HEK293T (cell line): Measurements from ENCODE around the gene ABCA4.
"Not testable (repeated sequence)": the region's sequence is repeated elsewhere in the genome, so short reads cannot be mapped to it uniquely, and the experiment has no call there.

ENCODE experiments used
- ARNT ChIP-seq: fragments of 450-650 bp; IDR thresholded peaks from 2 replicates; pipeline ENCODE4 v1.6.1; 2017; ENCODE audit warnings: mild to moderate bottlenecking
- BHLHE40 ChIP-seq: fragments of 450-650 bp; IDR thresholded peaks from 2 replicates; pipeline ENCODE4 v1.6.1; 2016; ENCODE audit warnings: mild to moderate bottlenecking, moderate library complexity, borderline replicate concordance
- FOXA1 ChIP-seq: fragments of 450-650 bp; IDR thresholded peaks from 2 replicates; pipeline ENCODE4 v1.6.1; 2016; ENCODE audit warnings: mild to moderate bottlenecking
- FOXK2 ChIP-seq: fragments of 450-650 bp; IDR thresholded peaks from 2 replicates; pipeline ENCODE4 v1.6.1; 2016; ENCODE audit warnings: mild to moderate bottlenecking
- LEF1 ChIP-seq: fragments of 450-650 bp; IDR thresholded peaks from 2 replicates; pipeline ENCODE4 v1.6.1; 2017; ENCODE audit warnings: mild to moderate bottlenecking, borderline replicate concordance
- NFRKB ChIP-seq: fragments of 450-650 bp; IDR thresholded peaks from 2 replicates; pipeline ENCODE4 v1.6.1; 2016; ENCODE audit warnings: mild to moderate bottlenecking, moderate library complexity
- SP1 ChIP-seq: fragments of 450-650 bp; IDR thresholded peaks from 2 replicates; pipeline ENCODE4 v1.6.1; 2017
- SUZ12 ChIP-seq: fragments of 450-650 bp; IDR thresholded peaks from 2 replicates; pipeline ENCODE4 v1.6.1; 2016; ENCODE audit warnings: mild to moderate bottlenecking
- TARDBP ChIP-seq: fragments of 450-650 bp; IDR thresholded peaks from 2 replicates; pipeline ENCODE4 v1.6.1; 2016
- ZNF384 ChIP-seq: fragments of 450-650 bp; IDR thresholded peaks from 2 replicates; pipeline ENCODE4 v1.6.1; 2016
- TF ChIP-seq, protein P1 (sequence below): fragments of 450-650 bp; IDR thresholded peaks from 2 replicates; pipeline ENCODE4 v1.6.1; 2016

DNA sequence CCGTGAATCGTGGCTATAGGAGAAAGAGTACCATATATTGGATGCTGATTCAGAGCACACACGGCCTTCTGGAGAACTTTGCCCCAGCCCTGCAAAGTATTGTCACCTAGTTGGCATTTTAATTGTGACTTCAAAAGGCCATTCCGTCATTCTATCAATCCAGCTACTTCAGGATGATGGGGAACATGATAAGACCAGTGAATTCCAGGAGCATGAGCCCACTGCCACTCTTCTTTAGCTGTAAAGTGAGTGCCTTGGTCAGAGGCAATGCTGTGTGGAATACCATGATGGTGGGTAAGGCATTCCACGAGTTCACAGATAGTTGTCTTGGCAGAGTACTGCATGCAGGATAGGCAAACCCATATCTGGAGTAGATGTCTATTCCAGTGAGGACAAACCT is 42.3 kb upstream of the ABCA4 start:
- not testable (repeated sequence) for TF ChIP-seq SP1, SUZ12, ZNF384, ARNT, FOXA1, BHLHE40, FOXK2, NFRKB, TARDBP, LEF1
- TF ChIP-seq, protein P1, sequence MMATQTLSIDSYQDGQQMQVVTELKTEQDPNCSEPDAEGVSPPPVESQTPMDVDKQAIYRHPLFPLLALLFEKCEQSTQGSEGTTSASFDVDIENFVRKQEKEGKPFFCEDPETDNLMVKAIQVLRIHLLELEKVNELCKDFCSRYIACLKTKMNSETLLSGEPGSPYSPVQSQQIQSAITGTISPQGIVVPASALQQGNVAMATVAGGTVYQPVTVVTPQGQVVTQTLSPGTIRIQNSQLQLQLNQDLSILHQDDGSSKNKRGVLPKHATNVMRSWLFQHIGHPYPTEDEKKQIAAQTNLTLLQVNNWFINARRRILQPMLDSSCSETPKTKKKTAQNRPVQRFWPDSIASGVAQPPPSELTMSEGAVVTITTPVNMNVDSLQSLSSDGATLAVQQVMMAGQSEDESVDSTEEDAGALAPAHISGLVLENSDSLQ = not testable (repeated sequence)
